ENCODE measurements around the gene DNAAF1.

GRCh38 chr16:84179612-84180320 lies 34.7 kb downstream of the DNAAF1 start:
- TF ChIP-seq CTCF (IDR thresholded peaks at IDR 0.05) (no peak), EP300 (IDR thresholded peaks at IDR 0.05; ENCODE audit: borderline replicate concordance in 1 of 2, low read depth in 1 of 2, low read length in 1 of 2) (no peak), MAX (IDR thresholded peaks at IDR 0.05; ENCODE audit: low read depth) (no peak), REST (IDR thresholded peaks at IDR 0.05; ENCODE audit: low read depth, low read length) (no peak), PBX3 (IDR thresholded peaks at IDR 0.05) (no peak)
